ENCODE results near the gene GRB14. TPM values are rescaled to one million over a fixed set of nuclear protein-coding genes. Genes with fewer than 3 reads are reported as not detected.

Gene GRB14
- total and polyA plus RNA-seq, 2 of the 13 experiments (the other 11 are each of a cell fraction or from before 2014, with no cell fraction given): 4.6 to 5.8 TPM

- POLR2A ChIA-PET: no interaction called here
- no peaks in the 10 kb centered on the region for H3K79me2 ChIP-seq (ENCODE audit: insufficient read depth, low read length)
- H3K4me1 ChIP-seq (ENCODE audit: insufficient read depth, low read length): peaks cover 25% of the 10 kb centered on the region
- H2AFZ ChIP-seq (ENCODE audit: low read length): no peak overlapping the region
- ATAC-seq: no peak
- no peaks in the 10 kb centered on the region for H3K27me3 ChIP-seq (ENCODE audit: control insufficient read depth in 1 of 2, insufficient read depth in 2 of 2, low read length in 2 of 2)
- in situ Hi-C loops (cut with HindIII; ENCODE audit: extremely low pct_ligation_motif_present, low pct_unique_long_range_greater_than_20kb) (no loop called here), intact Hi-C loops (cut with micrococcal nuclease; ENCODE audit: unreplicated experiment) (no loop called here)
- no peaks in the 10 kb centered on the region for H4K20me1 ChIP-seq (ENCODE audit: insufficient read depth, low read length)
- no peak overlapping the region for H3K9ac ChIP-seq (ENCODE audit: insufficient read depth, low read depth, low read length)
- H3K27ac ChIP-seq (ENCODE audit: extremely low read length, insufficient read depth, low read length): no peak overlapping the region
- H3K36me3 ChIP-seq (replicated peaks in 1 of 2; ENCODE audit: control insufficient read depth in 1 of 2, insufficient read depth in 2 of 2, low read length in 2 of 2): no peaks in the 10 kb centered on the region
- H3K4me3 ChIP-seq (replicated peaks in 1 of 3; ENCODE audit: insufficient read depth in 1 of 3, low read depth in 2 of 3, low read length in 3 of 3): no peak overlapping the region
- no peak overlapping the region for H3K4me2 ChIP-seq (ENCODE audit: low read depth, low read length)
- no TSS peak for BruUV-seq (replicated peaks)
- peaks cover 21% of the 10 kb centered on the region for H3K9me3 ChIP-seq (ENCODE audit: low read length)
- no peak for DNase-seq (ENCODE audit: low spot score)
- FAIRE-seq: no peak
- CTCF ChIA-PET (ENCODE audit: low intra/inter-chr PET ratio, low total read pairs): no interaction called here
- TF ChIP-seq ZNF784 (CRISPR knock-in tag; IDR thresholded peaks at IDR 0.05; ENCODE audit: borderline replicate concordance) (no peak), GTF2F1 (IDR thresholded peaks at IDR 0.05; ENCODE audit: low read length) (no peak), ZSCAN9 (CRISPR knock-in tag; IDR thresholded peaks at IDR 0.05; ENCODE audit: borderline replicate concordance) (no peak), TFAP4 (IDR thresholded peaks at IDR 0.05; ENCODE audit: borderline replicate concordance, low read depth) (no peak), CHD4 (IDR thresholded peaks at IDR 0.05; ENCODE audit: borderline replicate concordance, low read length) (no peak), ZNF331 (CRISPR knock-in tag; IDR thresholded peaks at IDR 0.05) (no peak), CSRNP1 (CRISPR knock-in tag; IDR thresholded peaks at IDR 0.05) (no peak), PRDM15 (CRISPR knock-in tag; IDR thresholded peaks at IDR 0.05) (no peak), ZNF503 (CRISPR knock-in tag; IDR thresholded peaks at IDR 0.05) (no peak), CCDC6 (CRISPR knock-in tag; IDR thresholded peaks at IDR 0.05) (no peak), ZNF30 (CRISPR knock-in tag; IDR thresholded peaks at IDR 0.05) (no peak), ZNF432 (CRISPR knock-in tag; IDR thresholded peaks at IDR 0.05; ENCODE audit: borderline replicate concordance) (no peak), KDM4B (CRISPR knock-in tag; IDR thresholded peaks at IDR 0.05) (no peak), SP140L (CRISPR knock-in tag; IDR thresholded peaks at IDR 0.05; ENCODE audit: borderline replicate concordance) (no peak)
Measured at GRCh38 chr2:164512871-164513270, 108.4 kb downstream of the GRB14 start.
